Erythroblast (primary cell): ENCODE results near the gene EXT2.

Source experiments
- GATA1 ChIP-seq: IDR thresholded peaks from 2 replicates; pipeline ENCODE4 v1.6.1; 2011; ENCODE audit warnings: low read depth, mild to moderate bottlenecking, control low read depth, low read length, moderate library complexity
- POLR2A ChIP-seq: IDR thresholded peaks from 2 replicates; pipeline ENCODE4 v1.6.1; 2011; ENCODE audit warnings: mild to moderate bottlenecking, low read length

DNA sequence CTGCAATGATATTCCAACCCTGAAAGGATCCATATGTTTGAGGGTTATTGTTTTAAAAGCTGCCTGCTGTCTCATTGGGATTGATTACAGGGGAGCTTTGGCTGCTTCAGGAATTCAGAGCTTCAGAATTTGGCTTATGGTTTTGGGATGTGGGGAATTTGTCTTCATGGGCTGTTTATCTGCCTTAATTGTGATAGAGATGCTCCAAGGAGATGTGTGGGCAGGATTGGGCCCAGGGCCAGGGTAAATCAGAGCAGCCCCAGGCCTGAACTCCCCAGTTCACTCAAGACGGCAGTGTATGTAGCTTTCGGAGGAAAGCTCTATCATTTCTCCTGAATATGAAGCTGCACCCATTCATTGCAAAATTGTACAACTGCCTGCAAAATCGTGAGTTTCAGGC lies 126.0 kb downstream of the EXT2 start:
- no peak for TF ChIP-seq POLR2A
- TF ChIP-seq GATA1, result no peak
